ENCODE measurements around the gene MARK3. TPM values are rescaled to one million over a fixed set of nuclear protein-coding genes. Genes with fewer than 3 reads are reported as not detected.

MARK3 gene
- total RNA-seq, 1 experiment from 2014 or later = 72.5 TPM

DNA sequence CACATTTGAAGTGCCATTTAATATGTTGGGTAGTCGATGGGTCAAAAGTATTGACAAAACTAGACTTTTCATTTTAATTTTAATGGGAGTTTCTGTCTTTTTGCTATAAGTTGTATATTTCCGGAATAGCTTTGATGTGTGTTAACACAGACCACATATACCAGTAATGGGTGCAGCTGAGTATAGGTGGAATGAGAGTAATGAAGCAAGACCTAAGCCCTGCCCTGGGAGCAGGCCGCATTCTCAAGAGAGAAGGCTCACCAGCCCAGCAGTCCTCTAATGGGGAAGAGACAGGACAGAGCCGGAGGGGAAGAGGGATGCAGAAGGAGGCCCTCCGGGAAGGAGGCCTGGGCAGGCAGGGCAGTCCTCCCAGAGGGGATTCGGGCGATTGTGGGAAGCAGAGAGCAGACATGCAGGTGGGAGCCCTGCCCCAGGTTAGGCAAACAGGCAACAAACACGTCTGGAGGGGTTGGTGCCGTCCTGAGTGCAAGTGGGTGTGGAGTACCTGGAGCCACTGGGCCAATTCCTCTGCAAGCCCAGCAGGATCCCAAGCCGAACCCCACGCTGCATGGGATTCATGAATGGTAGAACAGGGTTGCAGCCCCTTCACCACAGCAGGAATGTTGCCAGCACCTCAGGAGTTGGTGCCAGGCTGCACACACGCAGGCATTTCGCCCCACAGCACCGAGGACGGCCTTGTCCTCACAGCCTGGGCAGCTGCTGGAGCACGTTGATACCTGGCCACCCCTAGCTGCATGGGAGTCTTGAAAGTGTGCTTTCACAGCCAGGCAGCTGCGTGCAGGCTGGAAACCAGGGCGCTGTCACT is 129.6 kb downstream of the MARK3 start:
- Histone ChIP-seq H3K9ac (ENCODE audit: low read length) (no peak overlapping the region), H3K4me2 (ENCODE audit: low read length) (no peak overlapping the region), H3K27me3 (ENCODE audit: insufficient read depth, low read length) (no peaks in the 10 kb centered on the region), H3K79me2 (ENCODE audit: insufficient read depth, low read length) (no peaks in the 10 kb centered on the region; the same call in 1 of the 2 replicates), H3K9me2 (ENCODE audit: insufficient read depth) (no peaks in the 10 kb centered on the region), H2AFZ (ENCODE audit: low read depth, low read length, poor library complexity, severe bottlenecking) (no peak overlapping the region), H3K4me1 (ENCODE audit: control insufficient read depth in 1 of 2, insufficient read depth in 2 of 2, low read length in 2 of 2) (peaks cover 6 to 26% of the 10 kb centered on the region in 2 experiments; a peak in 3 of 4 replicates), H3K27ac (ENCODE audit: low read depth, low read length) (no peak overlapping the region), H3K4me3 (replicated peaks in 1 of 2; ENCODE audit: low read depth in 1 of 2, low read length in 2 of 2) (no peak overlapping the region), H4K20me1 (ENCODE audit: insufficient read depth) (no peaks in the 10 kb centered on the region), H3K9me3 (ENCODE audit: control insufficient read depth in 1 of 2, insufficient read depth in 1 of 2, low read depth in 1 of 2, low read length in 2 of 2) (no peaks in the 10 kb centered on the region), H3K36me3 (ENCODE audit: control insufficient read depth in 1 of 2, insufficient read depth in 2 of 2, low read length in 2 of 2) (peaks cover 0 to 8% of the 10 kb centered on the region in 2 experiments; a peak in 2 of 4 replicates)
- no peak for ATAC-seq
- CTCF ChIA-PET = no interaction called here
- RAD21 ChIA-PET (ENCODE audit: low non-redundant PET in 1 of 2, low total read pairs in 2 of 2, uncharacterized antibody in 2 of 2, unreplicated experiment in 2 of 2) = no interaction called here
- DNase-seq (ENCODE audit: low read depth, low spot score) = no peak
- no TSS peak for BruUV-seq (replicated peaks)
- POLR2A ChIA-PET = no interaction called here
- intact Hi-C loops (cut with micrococcal nuclease) = no loop called here
- TF ChIP-seq, protein P1, sequence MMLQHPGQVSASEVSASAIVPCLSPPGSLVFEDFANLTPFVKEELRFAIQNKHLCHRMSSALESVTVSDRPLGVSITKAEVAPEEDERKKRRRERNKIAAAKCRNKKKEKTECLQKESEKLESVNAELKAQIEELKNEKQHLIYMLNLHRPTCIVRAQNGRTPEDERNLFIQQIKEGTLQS (IDR thresholded peaks at IDR 0.05) = no peak
- TF ChIP-seq YY1 (IDR thresholded peaks at IDR 0.05; ENCODE audit: extremely low read depth, insufficient replicate concordance, low read depth, low read length) (no peak), POLR2AphosphoS5 (IDR thresholded peaks at IDR 0.05; ENCODE audit: low read depth, low read length) (no peak), TCF7L2 (IDR thresholded peaks at IDR 0.05; ENCODE audit: borderline replicate concordance, extremely low read depth, insufficient read depth, insufficient read length) (no peak), ZNF274 (IDR thresholded peaks at IDR 0.05; ENCODE audit: low read depth, low read length) (no peak), CEBPB (IDR thresholded peaks at IDR 0.05; ENCODE audit: low read depth) (no peak), EZH2phosphoT487 (IDR thresholded peaks at IDR 0.05; ENCODE audit: borderline replicate concordance) (no peak), SP1 (IDR thresholded peaks at IDR 0.05; ENCODE audit: low read depth) (no peak), ELF1 (IDR thresholded peaks at IDR 0.05; ENCODE audit: borderline replicate concordance, low read depth) (no peak), RAD21 (IDR thresholded peaks at IDR 0.05; ENCODE audit: low read depth) (no peak), FOSL1 (IDR thresholded peaks at IDR 0.05; ENCODE audit: low read depth) (no peak), EGR1 (IDR thresholded peaks at IDR 0.05; ENCODE audit: low read depth) (no peak), POLR2A (IDR thresholded peaks at IDR 0.05; ENCODE audit: borderline replicate concordance, extremely low read depth, insufficient read depth, insufficient read length) (no peak), SRF (IDR thresholded peaks at IDR 0.05; ENCODE audit: low read depth) (no peak), CBX3 (IDR thresholded peaks at IDR 0.05; ENCODE audit: low read depth) (no peak)
- TF ChIP-seq, protein P2, sequence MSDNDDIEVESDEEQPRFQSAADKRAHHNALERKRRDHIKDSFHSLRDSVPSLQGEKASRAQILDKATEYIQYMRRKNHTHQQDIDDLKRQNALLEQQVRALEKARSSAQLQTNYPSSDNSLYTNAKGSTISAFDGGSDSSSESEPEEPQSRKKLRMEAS (IDR thresholded peaks at IDR 0.05) = no peak
- TF ChIP-seq, protein P3, sequence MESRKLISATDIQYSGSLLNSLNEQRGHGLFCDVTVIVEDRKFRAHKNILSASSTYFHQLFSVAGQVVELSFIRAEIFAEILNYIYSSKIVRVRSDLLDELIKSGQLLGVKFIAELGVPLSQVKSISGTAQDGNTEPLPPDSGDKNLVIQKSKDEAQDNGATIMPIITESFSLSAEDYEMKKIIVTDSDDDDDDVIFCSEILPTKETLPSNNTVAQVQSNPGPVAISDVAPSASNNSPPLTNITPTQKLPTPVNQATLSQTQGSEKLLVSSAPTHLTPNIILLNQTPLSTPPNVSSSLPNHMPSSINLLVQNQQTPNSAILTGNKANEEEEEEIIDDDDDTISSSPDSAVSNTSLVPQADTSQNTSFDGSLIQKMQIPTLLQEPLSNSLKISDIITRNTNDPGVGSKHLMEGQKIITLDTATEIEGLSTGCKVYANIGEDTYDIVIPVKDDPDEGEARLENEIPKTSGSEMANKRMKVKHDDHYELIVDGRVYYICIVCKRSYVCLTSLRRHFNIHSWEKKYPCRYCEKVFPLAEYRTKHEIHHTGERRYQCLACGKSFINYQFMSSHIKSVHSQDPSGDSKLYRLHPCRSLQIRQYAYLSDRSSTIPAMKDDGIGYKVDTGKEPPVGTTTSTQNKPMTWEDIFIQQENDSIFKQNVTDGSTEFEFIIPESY (IDR thresholded peaks at IDR 0.05; ENCODE audit: extremely low read depth, insufficient replicate concordance, low read length) = no peak
- TF ChIP-seq, protein P4, sequence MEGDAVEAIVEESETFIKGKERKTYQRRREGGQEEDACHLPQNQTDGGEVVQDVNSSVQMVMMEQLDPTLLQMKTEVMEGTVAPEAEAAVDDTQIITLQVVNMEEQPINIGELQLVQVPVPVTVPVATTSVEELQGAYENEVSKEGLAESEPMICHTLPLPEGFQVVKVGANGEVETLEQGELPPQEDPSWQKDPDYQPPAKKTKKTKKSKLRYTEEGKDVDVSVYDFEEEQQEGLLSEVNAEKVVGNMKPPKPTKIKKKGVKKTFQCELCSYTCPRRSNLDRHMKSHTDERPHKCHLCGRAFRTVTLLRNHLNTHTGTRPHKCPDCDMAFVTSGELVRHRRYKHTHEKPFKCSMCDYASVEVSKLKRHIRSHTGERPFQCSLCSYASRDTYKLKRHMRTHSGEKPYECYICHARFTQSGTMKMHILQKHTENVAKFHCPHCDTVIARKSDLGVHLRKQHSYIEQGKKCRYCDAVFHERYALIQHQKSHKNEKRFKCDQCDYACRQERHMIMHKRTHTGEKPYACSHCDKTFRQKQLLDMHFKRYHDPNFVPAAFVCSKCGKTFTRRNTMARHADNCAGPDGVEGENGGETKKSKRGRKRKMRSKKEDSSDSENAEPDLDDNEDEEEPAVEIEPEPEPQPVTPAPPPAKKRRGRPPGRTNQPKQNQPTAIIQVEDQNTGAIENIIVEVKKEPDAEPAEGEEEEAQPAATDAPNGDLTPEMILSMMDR (IDR thresholded peaks at IDR 0.05 in 2 of 3, conservative IDR thresholded peaks at IDR 0.05 in 1 of 3; ENCODE audit: borderline replicate concordance in 1 of 3, insufficient read depth in 1 of 3, low read depth in 2 of 3, low read length in 2 of 3) = no peak
